Esophagus squamous epithelium (tissue), 5 donors: ENCODE measurements around the gene ABHD2. TPM values are rescaled to one million over a fixed set of nuclear protein-coding genes. Genes with fewer than 3 reads are reported as not detected.

Experiments
- DNase-seq: peaks from one replicate; lab custom pipeline; 2025; lab: John Stamatoyannopoulos, UW
- H3K27ac ChIP-seq, 4 donors: fragments of 200-600 bp; sonication (generic); one replicate each; pipeline ENCODE4 v1.5.1; 2016 to 2019; ENCODE audit warnings: mild to moderate bottlenecking in 1 of 4
- H3K27me3 ChIP-seq, 4 donors: fragments of 200-600 bp; sonication (generic); 1 replicate in 3 of 4; 2 replicates in 1 of 4; pipeline versions ENCODE4 v1.5.1 to v1.6.0; 2017 to 2021; ENCODE audit warnings: antibody characterized with exemption in 1 of 4
- H3K36me3 ChIP-seq, 3 donors: fragments of 200-600 bp; sonication (generic); one replicate each; pipeline ENCODE4 v1.5.1; 2016 to 2019
- H3K4me1 ChIP-seq, 3 donors: fragments of 200-600 bp; sonication (generic); one replicate each; pipeline ENCODE4 v1.5.1; 2017 to 2019
- H3K4me3 ChIP-seq, 4 donors: fragments of 200-600 bp; sonication (generic); 1 replicate in 3 of 4; 2 replicates in 1 of 4; pipeline ENCODE4 v1.5.1; 2016 to 2019; ENCODE audit warnings: mild to moderate bottlenecking in 2 of 4, moderate library complexity in 1 of 4
- H3K9me3 ChIP-seq, 3 donors: fragments of 200-600 bp; sonication (generic); one replicate each; pipeline ENCODE4 v1.5.1; 2016 to 2019
- POLR2A ChIP-seq, 4 donors: fragments of 450-650 bp; IDR thresholded peaks; one replicate each; pipeline ENCODE4 v1.6.1; 2017; ENCODE audit warnings: antibody characterized with exemption in 4 of 4, mild to moderate bottlenecking in 4 of 4, moderate library complexity in 3 of 4
- WGBS, 2 donors: methylation state at CpG; one replicate each; pipeline ENCODE4 v1.1.5; 2018; 5-methylcytosine and 5-hydroxymethylcytosine counted together
- intact Hi-C: fragments of 100-400 bp; cut with DNase I; formaldehyde crosslinking; loops from one replicate; pipeline ENCODE4 v1.15.0; 2022
- total RNA-seq, 4 donors: library from RNA; depleted of rRNA; stranded (reverse); fragments of >200 nt; gene quantifications; one replicate each; pipeline ENCODE4 v1.1.0, GENCODE V29; 2016
- TF ChIP-seq, protein P1 (sequence below), 6 experiments: fragments of 450-650 bp in 4 of 6; fragments of 200-600 bp in 2 of 6; sonication (generic) in 2 of 6; IDR thresholded peaks; one replicate each; pipeline ENCODE4 v1.5.1; 2016 to 2019; ENCODE audit warnings: antibody characterized with exemption in 6 of 6, mild to moderate bottlenecking in 4 of 6, moderate library complexity in 4 of 6
- donor health status: DM: yes; HTN: yes; CAD: no.

Gene ABHD2
- total RNA-seq, 4 donors from 2014 or later: 31.0 to 49.3 (median 35.3) TPM

DNA sequence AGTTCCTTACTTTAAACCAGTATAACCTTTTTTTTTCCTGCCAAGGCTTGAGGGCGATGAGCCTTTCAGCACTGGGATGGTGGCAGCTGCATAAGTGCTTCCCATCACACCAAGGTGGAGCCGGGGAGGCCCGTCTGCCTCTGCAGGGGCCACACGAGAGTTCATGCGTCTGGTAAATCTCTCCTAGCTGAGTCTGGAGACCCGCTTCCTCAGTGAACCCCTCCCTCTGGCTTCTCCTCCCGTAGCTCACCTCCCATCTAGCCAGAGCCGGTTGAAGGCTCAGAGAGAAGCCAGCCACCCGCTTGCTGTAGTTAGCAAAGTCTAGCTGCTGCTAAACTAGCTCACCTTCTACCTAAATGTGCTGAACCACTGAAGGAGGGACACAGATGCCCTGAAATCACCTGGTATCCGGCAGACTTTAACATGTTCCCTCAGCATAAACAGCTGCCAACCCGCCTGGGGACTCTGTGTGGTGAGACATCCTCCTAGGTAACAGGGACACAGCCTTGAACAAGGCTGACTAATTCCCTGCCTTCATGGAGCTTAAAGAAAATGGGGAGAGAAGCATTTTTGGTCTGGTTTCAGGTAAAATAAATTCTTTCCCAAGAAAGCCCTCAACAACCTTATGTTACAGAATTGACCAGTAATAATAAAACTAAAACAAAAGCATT is 90.2 kb downstream of the ABHD2 start:
- DNase-seq: no peak
- Histone ChIP-seq H3K27ac (no peak overlapping the region), H3K4me3 (no peak overlapping the region), H3K9me3 (no peaks in the 10 kb centered on the region), H3K27me3 (no peaks in the 10 kb centered on the region), H3K36me3 (peaks cover 0 to 86% (median 28%) of the 10 kb centered on the region in 3 donors), H3K4me1 (peaks cover 0 to 21% (median 3%) of the 10 kb centered on the region in 3 donors)
- intact Hi-C loops: loop anchor here (10.0 kb wide), 1 partner anchor 274 kb away; no protein-coding TSS in a partner anchor
- WGBS, 2 donors: 79 to 100% methylated on average over 4 to 7 of the region's 11 CpGs
- TF ChIP-seq POLR2A (IDR thresholded peaks at IDR 0.05): no peak
- TF ChIP-seq, protein P1, sequence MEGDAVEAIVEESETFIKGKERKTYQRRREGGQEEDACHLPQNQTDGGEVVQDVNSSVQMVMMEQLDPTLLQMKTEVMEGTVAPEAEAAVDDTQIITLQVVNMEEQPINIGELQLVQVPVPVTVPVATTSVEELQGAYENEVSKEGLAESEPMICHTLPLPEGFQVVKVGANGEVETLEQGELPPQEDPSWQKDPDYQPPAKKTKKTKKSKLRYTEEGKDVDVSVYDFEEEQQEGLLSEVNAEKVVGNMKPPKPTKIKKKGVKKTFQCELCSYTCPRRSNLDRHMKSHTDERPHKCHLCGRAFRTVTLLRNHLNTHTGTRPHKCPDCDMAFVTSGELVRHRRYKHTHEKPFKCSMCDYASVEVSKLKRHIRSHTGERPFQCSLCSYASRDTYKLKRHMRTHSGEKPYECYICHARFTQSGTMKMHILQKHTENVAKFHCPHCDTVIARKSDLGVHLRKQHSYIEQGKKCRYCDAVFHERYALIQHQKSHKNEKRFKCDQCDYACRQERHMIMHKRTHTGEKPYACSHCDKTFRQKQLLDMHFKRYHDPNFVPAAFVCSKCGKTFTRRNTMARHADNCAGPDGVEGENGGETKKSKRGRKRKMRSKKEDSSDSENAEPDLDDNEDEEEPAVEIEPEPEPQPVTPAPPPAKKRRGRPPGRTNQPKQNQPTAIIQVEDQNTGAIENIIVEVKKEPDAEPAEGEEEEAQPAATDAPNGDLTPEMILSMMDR (IDR thresholded peaks at IDR 0.05): no peak

DNA sequence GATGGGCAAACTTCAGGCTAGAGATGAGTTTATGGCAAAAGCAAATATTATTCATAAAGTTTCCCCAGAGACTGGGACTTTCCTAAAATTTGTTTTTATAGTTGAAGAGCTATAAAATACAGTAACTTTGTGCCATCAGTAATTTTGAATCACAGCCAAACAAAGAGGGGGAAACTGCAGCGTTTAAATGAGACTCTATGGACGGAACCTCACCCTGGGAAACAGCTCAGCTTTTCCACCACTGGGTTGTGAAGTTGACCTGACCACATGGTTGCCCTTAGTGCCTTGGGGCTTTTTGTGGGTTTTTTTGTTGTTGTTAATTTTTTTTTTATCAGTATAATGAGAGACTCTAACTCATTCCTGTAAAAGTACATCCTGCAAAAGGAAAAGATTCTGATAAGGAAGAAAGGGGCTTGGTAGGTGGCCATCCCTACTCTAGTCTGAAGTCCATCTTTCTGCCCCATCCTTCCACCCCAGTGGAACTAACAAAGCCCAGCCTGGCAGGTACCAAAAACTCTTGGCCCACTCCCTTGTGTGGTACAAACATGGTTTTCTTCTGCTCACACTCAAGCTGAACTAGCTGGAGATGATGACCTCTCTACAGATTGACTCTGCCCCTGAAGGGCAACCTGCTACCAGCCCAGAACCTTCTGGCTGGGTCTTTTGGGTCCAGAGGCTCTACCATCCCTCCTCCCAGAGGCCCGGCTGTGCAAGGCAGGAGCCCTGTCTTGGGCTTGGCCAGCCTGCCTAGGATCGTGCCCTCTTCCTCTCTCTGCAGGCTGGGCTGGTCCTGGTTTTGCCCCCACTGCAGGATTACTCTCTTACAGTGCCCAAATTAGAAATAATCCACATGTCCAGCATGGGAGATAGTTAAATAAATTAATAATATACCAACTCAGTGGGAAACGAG is 92.0 kb downstream of the ABHD2 start:
- H3K9me3 ChIP-seq: no peaks in the 10 kb centered on the region
- no peak for DNase-seq
- intact Hi-C loops: loop anchor here (10.0 kb wide), 1 partner anchor 275 kb away; no protein-coding TSS in a partner anchor

GRCh38 chr15:89184357-89184756 is 96.1 kb downstream of the ABHD2 start:
- WGBS, 2 donors: 74 to 77% methylated on average over 5 of the region's 6 CpGs
- Histone ChIP-seq H3K27me3 (no peaks in the 10 kb centered on the region), H3K9me3 (no peaks in the 10 kb centered on the region), H3K4me3 (no peak overlapping the region), H3K36me3 (peaks cover 10 to 95% (median 12%) of the 10 kb centered on the region in 3 donors), H3K4me1 (peaks cover 0 to 4% (median 0%) of the 10 kb centered on the region in 3 donors), H3K27ac (no peak overlapping the region)
- intact Hi-C loops: no loop called here
- no peak for DNase-seq
- TF ChIP-seq, protein P1 (IDR thresholded peaks at IDR 0.05): no peak
- TF ChIP-seq POLR2A (IDR thresholded peaks at IDR 0.05): no peak

More for the DNA sequence above, 92.0 kb downstream of the ABHD2 start:
- peaks cover 0 to 9% (median 0%) of the 10 kb centered on the region in 3 donors for H3K4me1 ChIP-seq
- peaks cover 3 to 90% (median 28%) of the 10 kb centered on the region in 3 donors for H3K36me3 ChIP-seq
- no peak overlapping the region for H3K4me3 ChIP-seq
- TF ChIP-seq, protein P1 (IDR thresholded peaks at IDR 0.05): no peak
- TF ChIP-seq POLR2A (IDR thresholded peaks at IDR 0.05): no peak
- H3K27me3 ChIP-seq: no peaks in the 10 kb centered on the region
- H3K27ac ChIP-seq: no peak overlapping the region
- 51 to 60% methylated on average over 3 of the region's 5 CpGs for WGBS, 2 donors

GRCh38 chr15:89184886-89185526 is 96.8 kb downstream of the ABHD2 start:
- no peaks in the 10 kb centered on the region for H3K4me1 ChIP-seq
- no peaks in the 10 kb centered on the region for H3K9me3 ChIP-seq
- no peak overlapping the region for H3K4me3 ChIP-seq
- intact Hi-C loops: no loop called here
- H3K27me3 ChIP-seq: no peaks in the 10 kb centered on the region
- no peak overlapping the region for H3K27ac ChIP-seq
- 87 to 93% methylated on average over 5 to 8 of the region's 12 CpGs for WGBS, 2 donors
- TF ChIP-seq, protein P1 (IDR thresholded peaks at IDR 0.05): no peak
- TF ChIP-seq POLR2A (IDR thresholded peaks at IDR 0.05): no peak
- H3K36me3 ChIP-seq: peaks cover 11 to 95% (median 15%) of the 10 kb centered on the region in 3 donors
- no peak for DNase-seq
